ENCODE results near the gene CASP9. TPM values are rescaled to one million over a fixed set of nuclear protein-coding genes. Genes with fewer than 3 reads are reported as not detected.

CASP9 gene
- total and polyA plus RNA-seq, 2 donors (not counting 1 experiment from before 2014, with no cell fraction given): 5.6 to 6.4 TPM

DNA sequence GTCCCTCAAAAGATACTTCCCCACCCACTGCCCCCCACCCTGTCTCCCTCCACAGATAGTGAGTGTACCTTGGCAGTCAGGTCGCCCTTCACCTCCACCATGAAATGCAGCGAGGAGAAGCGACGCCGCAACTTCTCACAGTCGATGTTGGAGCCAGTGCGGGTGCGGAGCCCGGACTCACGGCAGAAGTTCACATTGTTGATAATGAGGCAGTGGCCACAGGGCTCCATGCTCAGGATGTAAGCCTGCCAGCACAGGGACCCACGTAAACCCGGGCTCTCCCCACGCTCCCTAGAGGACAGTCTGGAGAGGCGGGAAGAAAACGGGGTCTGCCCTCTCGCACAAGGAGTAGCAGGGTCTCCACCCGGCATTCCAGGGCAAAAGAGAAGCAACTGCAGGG lies 17.2 kb downstream of the CASP9 start:
- Histone ChIP-seq H2AFZ (ENCODE audit: low read length) (no peak overlapping the region), H3K4me1 (ENCODE audit: control insufficient read depth, extremely low read depth, insufficient read depth, low read length) (peaks cover 3% of the 10 kb centered on the region), H3K27me3 (ENCODE audit: control insufficient read depth, insufficient read depth, low read length) (no peaks in the 10 kb centered on the region), H4K20me1 (ENCODE audit: control insufficient read depth, extremely low read depth, insufficient read depth, low read length) (no peaks in the 10 kb centered on the region), H3K9ac (ENCODE audit: insufficient read depth, low read length) (no peak overlapping the region), H3K4me3 (replicated peaks in 1 of 4; ENCODE audit: control extremely low read depth in 1 of 4, insufficient read depth in 1 of 4, low read depth in 3 of 4, low read length in 4 of 4) (no peak overlapping the region), H3K27ac (ENCODE audit: insufficient read depth, low read length) (no peak overlapping the region), H3K36me3 (ENCODE audit: control insufficient read depth, insufficient read depth, low read length) (no peaks in the 10 kb centered on the region), H3K4me2 (ENCODE audit: extremely low read depth, insufficient read depth, low read length) (no peak overlapping the region), H3K79me2 (ENCODE audit: control insufficient read depth, insufficient read depth, low read length) (no peaks in the 10 kb centered on the region), H3K9me3 (ENCODE audit: control insufficient read depth, insufficient read depth, low read depth, low read length) (no peaks in the 10 kb centered on the region)
- TF ChIP-seq, protein P1, sequence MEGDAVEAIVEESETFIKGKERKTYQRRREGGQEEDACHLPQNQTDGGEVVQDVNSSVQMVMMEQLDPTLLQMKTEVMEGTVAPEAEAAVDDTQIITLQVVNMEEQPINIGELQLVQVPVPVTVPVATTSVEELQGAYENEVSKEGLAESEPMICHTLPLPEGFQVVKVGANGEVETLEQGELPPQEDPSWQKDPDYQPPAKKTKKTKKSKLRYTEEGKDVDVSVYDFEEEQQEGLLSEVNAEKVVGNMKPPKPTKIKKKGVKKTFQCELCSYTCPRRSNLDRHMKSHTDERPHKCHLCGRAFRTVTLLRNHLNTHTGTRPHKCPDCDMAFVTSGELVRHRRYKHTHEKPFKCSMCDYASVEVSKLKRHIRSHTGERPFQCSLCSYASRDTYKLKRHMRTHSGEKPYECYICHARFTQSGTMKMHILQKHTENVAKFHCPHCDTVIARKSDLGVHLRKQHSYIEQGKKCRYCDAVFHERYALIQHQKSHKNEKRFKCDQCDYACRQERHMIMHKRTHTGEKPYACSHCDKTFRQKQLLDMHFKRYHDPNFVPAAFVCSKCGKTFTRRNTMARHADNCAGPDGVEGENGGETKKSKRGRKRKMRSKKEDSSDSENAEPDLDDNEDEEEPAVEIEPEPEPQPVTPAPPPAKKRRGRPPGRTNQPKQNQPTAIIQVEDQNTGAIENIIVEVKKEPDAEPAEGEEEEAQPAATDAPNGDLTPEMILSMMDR (conservative IDR thresholded peaks at IDR 0.05 in 1 of 2, IDR thresholded peaks at IDR 0.05 in 1 of 2; ENCODE audit: low read depth in 1 of 2, low read length in 2 of 2): no peak
- no peak for TF ChIP-seq EZH2 (IDR thresholded peaks at IDR 0.05; ENCODE audit: low read length, missing control alignments)
- DNase-seq (ENCODE audit: low read depth in 2 of 2): no peak

DNA sequence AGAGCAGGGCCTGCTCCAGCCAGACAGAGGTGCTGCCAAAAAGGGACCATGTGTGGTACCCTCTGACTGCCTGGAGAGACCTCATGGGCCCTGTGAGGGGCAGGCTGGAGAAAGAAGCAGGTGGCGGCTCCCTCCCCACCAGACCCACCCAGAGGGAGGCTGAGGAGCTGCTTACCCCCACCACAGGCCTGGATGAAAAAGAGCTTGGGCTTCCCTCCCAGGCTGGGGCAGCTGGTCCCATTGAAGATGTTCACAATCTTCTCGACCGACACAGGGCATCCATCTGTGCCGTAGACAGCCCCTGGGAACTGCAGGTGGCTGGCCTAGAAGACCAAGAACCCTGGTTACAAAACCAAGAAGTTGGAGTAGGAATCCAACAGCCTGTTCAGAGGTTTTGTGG lies 19.6 kb downstream of the CASP9 start:
- DNase-seq (ENCODE audit: low read depth in 2 of 2): no peak
- no peaks in the 10 kb centered on the region for H4K20me1 ChIP-seq (ENCODE audit: control insufficient read depth, extremely low read depth, insufficient read depth, low read length)
- H3K36me3 ChIP-seq (ENCODE audit: control insufficient read depth, insufficient read depth, low read length): no peaks in the 10 kb centered on the region
- no peaks in the 10 kb centered on the region for H3K4me1 ChIP-seq (ENCODE audit: control insufficient read depth, extremely low read depth, insufficient read depth, low read length)
- no peak overlapping the region for H2AFZ ChIP-seq (ENCODE audit: low read length)
- TF ChIP-seq EZH2 (IDR thresholded peaks at IDR 0.05; ENCODE audit: low read length, missing control alignments): no peak
- TF ChIP-seq, protein P1 (conservative IDR thresholded peaks at IDR 0.05 in 1 of 2, IDR thresholded peaks at IDR 0.05 in 1 of 2; ENCODE audit: low read depth in 1 of 2, low read length in 2 of 2): no peak
- no peaks in the 10 kb centered on the region for H3K79me2 ChIP-seq (ENCODE audit: control insufficient read depth, insufficient read depth, low read length)
- no peak overlapping the region for H3K4me2 ChIP-seq (ENCODE audit: extremely low read depth, insufficient read depth, low read length)
- H3K4me3 ChIP-seq (replicated peaks in 1 of 4; ENCODE audit: control extremely low read depth in 1 of 4, insufficient read depth in 1 of 4, low read depth in 3 of 4, low read length in 4 of 4): no peak overlapping the region
- no peaks in the 10 kb centered on the region for H3K27me3 ChIP-seq (ENCODE audit: control insufficient read depth, insufficient read depth, low read length)
- no peaks in the 10 kb centered on the region for H3K9me3 ChIP-seq (ENCODE audit: control insufficient read depth, insufficient read depth, low read depth, low read length)
- H3K9ac ChIP-seq (ENCODE audit: insufficient read depth, low read length): no peak overlapping the region
- no peak overlapping the region for H3K27ac ChIP-seq (ENCODE audit: insufficient read depth, low read length)

DNA sequence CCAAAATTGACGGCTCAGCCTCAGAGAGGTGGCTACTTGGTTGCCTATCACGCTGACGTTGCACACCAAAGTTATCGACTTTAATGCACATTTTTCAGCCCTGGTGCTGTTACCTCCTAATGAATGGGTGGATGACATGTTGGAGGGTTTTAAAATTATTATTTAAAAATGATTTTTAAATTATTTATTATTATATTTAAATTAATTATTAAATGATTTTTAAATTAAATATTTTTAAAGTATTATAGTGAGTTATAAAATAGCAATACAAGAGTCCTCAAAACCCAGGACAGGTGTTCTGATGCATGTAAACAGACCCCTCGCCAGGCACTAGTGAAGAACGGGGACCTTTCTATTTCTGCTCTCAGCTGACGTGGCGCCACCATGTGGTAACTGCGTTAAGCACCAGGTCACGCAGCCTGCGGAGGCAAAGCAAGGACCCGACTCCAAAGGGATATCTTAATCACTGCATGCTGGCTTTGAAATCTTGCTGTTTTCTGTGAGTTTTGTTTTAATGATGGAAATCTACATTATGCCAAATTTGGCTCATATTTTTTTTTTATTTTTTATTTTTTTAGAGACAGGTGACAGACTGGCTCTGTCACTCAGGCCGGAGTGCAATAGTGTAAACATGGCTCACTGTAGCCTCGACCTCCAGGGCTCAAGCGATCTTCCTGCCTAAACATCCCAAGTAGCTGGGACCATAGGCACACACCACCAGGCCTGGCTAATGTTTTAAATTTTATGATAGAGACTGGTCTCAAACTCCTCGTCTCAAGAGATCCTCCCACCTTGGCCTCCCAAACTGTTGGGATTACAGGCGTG lies 22.6 kb downstream of the CASP9 start:
- peak; percentile 37 to 58 for DNase-seq (ENCODE audit: low read depth in 2 of 2)
- no peak overlapping the region for H2AFZ ChIP-seq (ENCODE audit: low read length)
- H3K27me3 ChIP-seq (ENCODE audit: control insufficient read depth, insufficient read depth, low read length): no peaks in the 10 kb centered on the region
- H4K20me1 ChIP-seq (ENCODE audit: control insufficient read depth, extremely low read depth, insufficient read depth, low read length): no peaks in the 10 kb centered on the region
- no peak overlapping the region for H3K27ac ChIP-seq (ENCODE audit: insufficient read depth, low read length)
- no peaks in the 10 kb centered on the region for H3K9me3 ChIP-seq (ENCODE audit: control insufficient read depth, insufficient read depth, low read depth, low read length)
- TF ChIP-seq, protein P1 (conservative IDR thresholded peaks at IDR 0.05 in 1 of 2, IDR thresholded peaks at IDR 0.05 in 1 of 2; ENCODE audit: low read depth in 1 of 2, low read length in 2 of 2): peak; percentile 75 to 88
- TF ChIP-seq EZH2 (IDR thresholded peaks at IDR 0.05; ENCODE audit: low read length, missing control alignments): no peak
- no peaks in the 10 kb centered on the region for H3K79me2 ChIP-seq (ENCODE audit: control insufficient read depth, insufficient read depth, low read length)
- H3K4me1 ChIP-seq (ENCODE audit: control insufficient read depth, extremely low read depth, insufficient read depth, low read length): no peaks in the 10 kb centered on the region
- no peak overlapping the region for H3K4me3 ChIP-seq (replicated peaks in 1 of 4; ENCODE audit: control extremely low read depth in 1 of 4, insufficient read depth in 1 of 4, low read depth in 3 of 4, low read length in 4 of 4)
- no peaks in the 10 kb centered on the region for H3K36me3 ChIP-seq (ENCODE audit: control insufficient read depth, insufficient read depth, low read length)
- no peak overlapping the region for H3K4me2 ChIP-seq (ENCODE audit: extremely low read depth, insufficient read depth, low read length)
- no peak overlapping the region for H3K9ac ChIP-seq (ENCODE audit: insufficient read depth, low read length)
